Right ventricle myocardium inferior (tissue), 1 donor: ENCODE data around the gene NUDT10. TPM values are rescaled to one million over a fixed set of nuclear protein-coding genes. Genes with fewer than 3 reads are reported as not detected.
"Not testable (repeated sequence)": the region's sequence is repeated elsewhere in the genome, so short reads cannot be mapped to it uniquely, and the experiment has no call there.

Experiments used
- ATAC-seq: fragments of 200-7000 bp; cut with Tn5 transposase; one replicate; pipeline ENCODE4 v1.9.1; 2020; ENCODE audit warnings: mild to moderate bottlenecking, moderate library complexity
- DNase-seq: peaks from one replicate; pipeline ENCODE4 v3.0.0; 2021; ENCODE audit errors: missing footprints
- intact Hi-C: fragments of 100-400 bp; cut with DNase I; formaldehyde crosslinking; loops from one replicate; pipeline ENCODE4 v1.11.0; 2022
- long read RNA-seq: library from polyadenylated mRNA; unstranded; transcript quantifications from one replicate; pipeline ENCODE4 v2.0.0, GENCODE V29; 2021
- total RNA-seq: library from RNA; stranded (reverse); fragmentation: NEBNext Ultra II Directional; extraction: Animal tissue kit (Norgen Biotek cat#: 25700); gene quantifications from one replicate; pipeline ENCODE4 v1.2.1, GENCODE V29; 2021
- donor health status: DM: no; HTN: yes; CAD: no; lungs with severe emphysema.

Gene NUDT10
- 0.19 TPM for total RNA-seq
- long read RNA-seq, result 0 reads

DNA sequence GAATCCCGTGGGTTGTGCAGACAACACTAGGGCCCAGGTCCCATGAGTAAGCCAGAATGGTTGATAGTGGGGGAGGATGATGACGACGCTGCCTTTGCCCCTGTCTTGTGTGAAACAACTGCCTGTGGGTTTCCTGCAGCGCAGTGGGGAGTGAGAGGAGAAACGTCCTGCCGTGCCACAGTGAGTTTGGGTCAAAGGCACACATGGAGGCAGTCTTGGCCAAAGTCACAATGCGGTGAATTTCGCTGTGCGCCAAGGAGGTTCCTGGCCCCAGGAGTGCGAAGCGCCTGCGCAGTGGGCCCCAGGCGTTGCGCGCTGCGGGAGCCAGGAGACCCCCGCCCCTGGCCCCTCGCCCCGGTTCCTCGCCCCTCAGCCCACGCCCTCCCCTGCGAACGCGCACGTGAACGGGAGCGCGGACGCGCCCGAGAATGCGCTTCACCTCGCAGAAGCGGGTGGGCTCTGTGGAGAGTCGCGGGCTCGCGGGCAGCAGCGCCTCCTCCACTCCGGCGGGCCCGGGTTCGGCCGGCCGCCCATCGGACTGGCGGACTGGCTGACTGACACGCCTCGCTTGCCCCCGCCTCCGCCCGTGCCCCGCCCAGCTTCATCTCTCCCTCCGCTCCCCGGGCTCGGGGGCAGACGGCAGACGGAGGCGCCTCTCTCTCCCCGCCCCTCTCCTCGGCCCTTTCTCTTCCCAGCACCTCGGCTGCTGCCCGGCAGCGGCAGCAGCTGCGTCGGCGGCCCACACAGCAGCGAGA, at the start of gene NUDT10:
Gene NUDT10, plus strand, starts transcription at position 635 of the 755 bp plus-strand sequence. CDS start 144 bp downstream, outside the sequence.
- ATAC-seq (peak; percentile 79), DNase-seq (peak; percentile 69)

GRCh38 chrX:51292421-51292820, 40.2 kb upstream of the NUDT10 start:
- intact Hi-C loops, result no loop called here
- DNase-seq (no peak), ATAC-seq (no peak)

More for the DNA sequence above, at the start of gene NUDT10:
- intact Hi-C loops, result no loop called here

GRCh38 chrX:51296138-51296537, 36.5 kb upstream of the NUDT10 start:
- ATAC-seq, result no peak
- intact Hi-C loops, result no loop called here
- no peak for DNase-seq

GRCh38 chrX:51316271-51316670, 16.4 kb upstream of the NUDT10 start:
- DNase-seq (no peak), ATAC-seq (no peak)
- intact Hi-C loops, result no loop called here

DNA sequence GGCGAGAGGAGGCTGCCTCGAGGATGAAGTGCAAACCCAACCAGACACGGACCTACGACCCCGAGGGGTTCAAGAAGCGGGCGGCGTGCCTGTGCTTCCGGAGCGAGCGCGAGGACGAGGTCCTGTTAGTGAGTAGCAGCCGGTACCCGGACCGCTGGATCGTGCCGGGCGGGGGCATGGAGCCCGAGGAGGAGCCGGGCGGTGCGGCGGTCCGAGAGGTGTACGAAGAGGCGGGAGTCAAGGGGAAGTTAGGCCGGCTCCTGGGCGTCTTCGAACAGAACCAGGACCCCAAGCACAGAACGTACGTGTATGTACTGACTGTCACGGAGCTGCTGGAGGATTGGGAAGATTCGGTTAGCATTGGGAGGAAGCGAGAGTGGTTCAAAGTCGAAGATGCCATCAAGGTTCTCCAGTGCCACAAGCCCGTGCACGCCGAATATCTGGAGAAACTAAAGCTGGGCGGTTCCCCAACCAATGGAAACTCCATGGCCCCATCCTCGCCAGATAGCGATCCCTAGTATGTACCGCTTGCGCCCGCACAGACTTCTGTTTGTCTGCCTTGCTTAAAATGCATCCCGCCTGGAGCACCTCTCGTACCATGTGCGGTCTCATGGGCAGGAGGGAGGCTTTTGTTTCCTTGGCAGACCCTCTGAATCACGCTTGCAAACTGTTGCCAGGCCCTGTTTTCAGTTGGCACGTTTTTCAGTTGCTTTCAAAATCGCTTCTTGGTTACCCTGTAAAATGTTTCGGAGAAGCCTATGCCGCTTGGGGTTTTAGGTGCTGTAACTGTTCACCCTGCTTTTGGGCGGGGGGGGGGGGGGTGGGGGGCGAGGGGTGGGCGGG, 542 bp downstream of the NUDT10 start:
- intact Hi-C loops, result not testable (repeated sequence)
- peak; percentile 20 for ATAC-seq

DNA sequence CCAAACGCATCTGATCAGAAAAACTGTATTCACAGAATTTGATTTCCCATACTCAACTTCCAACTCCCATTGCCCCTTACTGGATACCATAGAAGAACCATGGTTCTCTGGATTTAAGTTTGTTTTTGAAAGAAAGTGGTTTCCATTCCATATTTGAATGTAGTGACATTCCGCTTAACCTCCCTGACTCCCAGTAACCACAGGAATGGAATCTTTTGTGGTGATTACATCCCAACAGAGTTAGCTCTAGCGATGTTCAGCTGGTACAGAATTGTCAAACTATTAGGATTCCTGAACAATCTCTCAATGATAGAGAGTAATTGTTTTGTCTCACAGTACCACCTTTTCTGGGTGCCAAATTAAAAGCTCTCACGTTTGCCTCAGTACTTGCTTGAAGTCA, 1.7 kb downstream of the NUDT10 start:
- ATAC-seq, result no peak
- intact Hi-C loops, result no loop called here
- DNase-seq, result no peak

More for the DNA sequence above, 542 bp downstream of the NUDT10 start:
- DNase-seq, result not testable (repeated sequence)

- ATAC-seq, result peak; percentile 60
- intact Hi-C loops, result no loop called here
- DNase-seq, result no peak
Observed at GRCh38 chrX:51336584-51336983, 4.0 kb downstream of the NUDT10 start.

GRCh38 chrX:51361251-51361650, 28.6 kb downstream of the NUDT10 start:
- DNase-seq (no peak), ATAC-seq (no peak)
- intact Hi-C loops, result no loop called here

- intact Hi-C loops, result no loop called here
- ATAC-seq (no peak), DNase-seq (no peak)
Observed at GRCh38 chrX:51376672-51377071, 44.0 kb downstream of the NUDT10 start.

Other genes starting within 250 kb of the NUDT10 start
- gene NUDT11, start 163.8 kb downstream of the NUDT10 start, total RNA-seq, result 0.14 TPM